ENCODE data around the gene NPW.

- no peak for TF ChIP-seq GLIS3 (CRISPR knock-in tag; IDR thresholded peaks at IDR 0.05)
- no peak for TF ChIP-seq RARB (CRISPR knock-in tag; IDR thresholded peaks at IDR 0.05)
- no peak for TF ChIP-seq ARNTL (CRISPR knock-in tag; IDR thresholded peaks at IDR 0.05; ENCODE audit: borderline replicate concordance, low read depth)
- no peak for TF ChIP-seq ZFP3 (CRISPR knock-in tag; IDR thresholded peaks at IDR 0.05)
- no peak for TF ChIP-seq ZFP30 (CRISPR knock-in tag; IDR thresholded peaks at IDR 0.05)
- TF ChIP-seq, protein P1, sequence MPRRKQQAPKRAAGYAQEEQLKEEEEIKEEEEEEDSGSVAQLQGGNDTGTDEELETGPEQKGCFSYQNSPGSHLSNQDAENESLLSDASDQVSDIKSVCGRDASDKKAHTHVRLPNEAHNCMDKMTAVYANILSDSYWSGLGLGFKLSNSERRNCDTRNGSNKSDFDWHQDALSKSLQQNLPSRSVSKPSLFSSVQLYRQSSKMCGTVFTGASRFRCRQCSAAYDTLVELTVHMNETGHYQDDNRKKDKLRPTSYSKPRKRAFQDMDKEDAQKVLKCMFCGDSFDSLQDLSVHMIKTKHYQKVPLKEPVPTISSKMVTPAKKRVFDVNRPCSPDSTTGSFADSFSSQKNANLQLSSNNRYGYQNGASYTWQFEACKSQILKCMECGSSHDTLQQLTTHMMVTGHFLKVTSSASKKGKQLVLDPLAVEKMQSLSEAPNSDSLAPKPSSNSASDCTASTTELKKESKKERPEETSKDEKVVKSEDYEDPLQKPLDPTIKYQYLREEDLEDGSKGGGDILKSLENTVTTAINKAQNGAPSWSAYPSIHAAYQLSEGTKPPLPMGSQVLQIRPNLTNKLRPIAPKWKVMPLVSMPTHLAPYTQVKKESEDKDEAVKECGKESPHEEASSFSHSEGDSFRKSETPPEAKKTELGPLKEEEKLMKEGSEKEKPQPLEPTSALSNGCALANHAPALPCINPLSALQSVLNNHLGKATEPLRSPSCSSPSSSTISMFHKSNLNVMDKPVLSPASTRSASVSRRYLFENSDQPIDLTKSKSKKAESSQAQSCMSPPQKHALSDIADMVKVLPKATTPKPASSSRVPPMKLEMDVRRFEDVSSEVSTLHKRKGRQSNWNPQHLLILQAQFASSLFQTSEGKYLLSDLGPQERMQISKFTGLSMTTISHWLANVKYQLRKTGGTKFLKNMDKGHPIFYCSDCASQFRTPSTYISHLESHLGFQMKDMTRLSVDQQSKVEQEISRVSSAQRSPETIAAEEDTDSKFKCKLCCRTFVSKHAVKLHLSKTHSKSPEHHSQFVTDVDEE (CRISPR knock-in tag; IDR thresholded peaks at IDR 0.05) = no peak
- TF ChIP-seq TOX (CRISPR knock-in tag; IDR thresholded peaks at IDR 0.05; ENCODE audit: borderline replicate concordance) = no peak
- TF ChIP-seq TCF4 (CRISPR knock-in tag; IDR thresholded peaks at IDR 0.05; ENCODE audit: borderline replicate concordance) = no peak
- TF ChIP-seq ISL1 (CRISPR knock-in tag; IDR thresholded peaks at IDR 0.05) = no peak
- TF ChIP-seq, protein P2, sequence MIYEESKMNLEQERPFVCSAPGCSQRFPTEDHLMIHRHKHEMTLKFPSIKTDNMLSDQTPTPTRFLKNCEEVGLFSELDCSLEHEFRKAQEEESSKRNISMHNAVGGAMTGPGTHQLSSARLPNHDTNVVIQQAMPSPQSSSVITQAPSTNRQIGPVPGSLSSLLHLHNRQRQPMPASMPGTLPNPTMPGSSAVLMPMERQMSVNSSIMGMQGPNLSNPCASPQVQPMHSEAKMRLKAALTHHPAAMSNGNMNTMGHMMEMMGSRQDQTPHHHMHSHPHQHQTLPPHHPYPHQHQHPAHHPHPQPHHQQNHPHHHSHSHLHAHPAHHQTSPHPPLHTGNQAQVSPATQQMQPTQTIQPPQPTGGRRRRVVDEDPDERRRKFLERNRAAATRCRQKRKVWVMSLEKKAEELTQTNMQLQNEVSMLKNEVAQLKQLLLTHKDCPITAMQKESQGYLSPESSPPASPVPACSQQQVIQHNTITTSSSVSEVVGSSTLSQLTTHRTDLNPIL (CRISPR knock-in tag; IDR thresholded peaks at IDR 0.05; ENCODE audit: low read depth) = no peak
- TF ChIP-seq ZNF8 (CRISPR knock-in tag; IDR thresholded peaks at IDR 0.05) = no peak
Observed at GRCh38 chr16:1972490-1972877, 47.1 kb upstream of the NPW start.
